GM12878 (cell line): Measurements from ENCODE around the gene CLSTN2. TPM values are rescaled to one million over a fixed set of nuclear protein-coding genes. Genes with fewer than 3 reads are reported as not detected.

Experiments
- ATAC-seq: fragments of 200-7000 bp; cut with Tn5 transposase; 3 replicates; pipeline ENCODE4 v1.9.1; 2020; ENCODE audit warnings: mild to moderate bottlenecking, moderate library complexity
- BruUV-seq: library from RNA; stranded (reverse); fragments of 400-500 nt; replicated peaks from 2 replicates; lab custom pipeline; 2021; lab: Mats Ljungman, UMichigan
- CTCF ChIA-PET: fragments of 300-600 bp; sonication (Branson Sonifier 250); formaldehyde crosslinking; extraction: SDS; loops from one replicate; lab custom pipeline; 2021; ENCODE audit warnings: inconsistent platforms; lab: Yijun Ruan, JAX
- POLR2A ChIA-PET: fragments of 350-600 bp; formaldehyde crosslinking; extraction: SDS; loops from one replicate; lab custom pipeline; 2021; ENCODE audit warnings: inconsistent platforms; lab: Charles Lee
- RAD21 ChIA-PET: fragments of 300-600 bp; sonication (Branson Sonifier 250); formaldehyde crosslinking; loops from one replicate; lab custom pipeline; 2023; ENCODE audit warnings: antibody characterized with exemption; ENCODE audit not compliant: unreplicated experiment; lab: Charles Lee
- SMC1A ChIA-PET: fragments of 300-600 bp; sonication (Branson Sonifier 250); formaldehyde crosslinking; loops from one replicate; lab custom pipeline; 2023; ENCODE audit not compliant: unreplicated experiment, uncharacterized antibody; lab: Charles Lee
- DNase-seq: peaks from one replicate; pipeline ENCODE4 v3.0.0-alpha.2; 2011; ENCODE audit warnings: low read depth, low spot score
- FAIRE-seq: peaks from 3 replicates; lab custom pipeline; 2011; peaks lifted over from hg19 to GRCh38; lab: Jason Lieb, UNC
- H2AFZ ChIP-seq: 2 replicates; pipeline ENCODE4 v1.6.0; 2011; ENCODE audit warnings: low read depth, low read length, control low read depth; ENCODE audit not compliant: control insufficient read depth
- H3K27ac ChIP-seq: 2 replicates; pipeline ENCODE4 v1.5.1; 2011; ENCODE audit warnings: control low read depth; ENCODE audit not compliant: control insufficient read depth, insufficient read depth
- H3K27me3 ChIP-seq, 2 experiments: replicated peaks in 1 of 2; 2 replicates each; pipeline versions ENCODE4 v1.6.0 to v1.6.1; 2011; ENCODE audit warnings: low read length in 1 of 2; ENCODE audit not compliant: control insufficient read depth in 2 of 2, insufficient read depth in 2 of 2
- H3K36me3 ChIP-seq, 2 experiments: 2 replicates each; pipeline ENCODE4 v1.5.1; 2011; ENCODE audit warnings: low read length in 1 of 2; ENCODE audit not compliant: control insufficient read depth in 2 of 2, insufficient read depth in 2 of 2
- H3K4me1 ChIP-seq: 2 replicates; pipeline ENCODE4 v1.6.1; 2011; ENCODE audit warnings: mild to moderate bottlenecking, low read length, moderate library complexity, mixed read lengths; ENCODE audit not compliant: control insufficient read depth, insufficient read depth
- H3K4me2 ChIP-seq: 2 replicates; pipeline ENCODE4 v1.6.0; 2011; ENCODE audit warnings: control low read depth; ENCODE audit not compliant: control insufficient read depth, insufficient read depth
- H3K4me3 ChIP-seq: fragments of 200-600 bp; sonication (generic); 2 replicates; pipeline ENCODE4 v1.5.1; 2016
- H3K79me2 ChIP-seq: 2 replicates; pipeline ENCODE4 v1.6.0; 2011; ENCODE audit warnings: low read length; ENCODE audit not compliant: control insufficient read depth, insufficient read depth
- H3K9ac ChIP-seq: 2 replicates; pipeline ENCODE4 v1.8.0; 2011; ENCODE audit warnings: low read length, control low read depth, mixed read lengths; ENCODE audit not compliant: control insufficient read depth, insufficient read depth
- H3K9me3 ChIP-seq: replicated peaks from 3 replicates; pipeline ENCODE4 v1.5.1; 2011; ENCODE audit warnings: mild to moderate bottlenecking, low read length; ENCODE audit not compliant: control insufficient read depth, insufficient read depth
- H4K20me1 ChIP-seq: 2 replicates; pipeline ENCODE4 v1.6.0; 2011; ENCODE audit not compliant: control insufficient read depth, insufficient read depth
- BRCA1 ChIP-seq: IDR thresholded peaks from 2 replicates; pipeline ENCODE4 v1.6.1; 2011; ENCODE audit warnings: low read depth, low read length, improper control_type of control experiment
- FOS ChIP-seq: IDR thresholded peaks from 3 replicates; pipeline ENCODE4 v1.6.1; 2011; ENCODE audit warnings: borderline replicate concordance; ENCODE audit not compliant: insufficient read length; ENCODE audit errors: extremely low read depth
- NFIC ChIP-seq: IDR thresholded peaks from 2 replicates; pipeline ENCODE4 v1.6.1; 2012; ENCODE audit warnings: low read depth, mild to moderate bottlenecking, inconsistent platforms, low read length, moderate library complexity
- REST ChIP-seq: IDR thresholded peaks from 2 replicates; pipeline ENCODE4 v1.6.1; 2012; ENCODE audit warnings: mild to moderate bottlenecking, low read depth, low read length
- SIX5 ChIP-seq: IDR thresholded peaks from 2 replicates; pipeline ENCODE4 v1.6.1; 2011; ENCODE audit warnings: mild to moderate bottlenecking, low read depth, low read length, moderate library complexity; ENCODE audit not compliant: severe bottlenecking
- SMAD5 ChIP-seq: IDR thresholded peaks from 2 replicates; pipeline ENCODE4 v1.6.1; 2016; ENCODE audit warnings: antibody characterized with exemption, low read depth
- SMARCA5 ChIP-seq: fragments of 450-650 bp; IDR thresholded peaks from 2 replicates; pipeline ENCODE4 v1.6.1; 2017; ENCODE audit warnings: mild to moderate bottlenecking
- WGBS: methylation state at CpG from one replicate; pipeline ENCODE4 v1.1.6; 2016; ENCODE audit warnings: low lambda C conversion rate; ENCODE audit not compliant: insufficient replicate concordance, insufficient coverage; ENCODE audit errors: missing lambda C conversion rate; 5-methylcytosine and 5-hydroxymethylcytosine counted together
- in situ Hi-C: fragments of 300-500 bp; cut with MboI; formaldehyde crosslinking; loops from 9 replicates; pipeline ENCODE4 v1.14.3; 2018; ENCODE audit warnings: mixed read lengths
- intact Hi-C: fragments of 100-400 bp; cut with micrococcal nuclease; formaldehyde crosslinking; loops from one replicate; pipeline ENCODE4 v1.14.2; 2022; ENCODE audit not compliant: unreplicated experiment
- polyA plus RNA-seq, 11 experiments: library from polyadenylated mRNA; depleted of rRNA in 4 of 11; unstranded in 6 of 11; stranded (reverse) in 5 of 11; fragments of >200 nt; fragmentation: Nextera tagmentation in 4 of 11; fragmentation: Illumina TruSeq in 1 of 11; extraction: Ambion mirVana in 4 of 11; extraction: Trizol in 1 of 11; gene quantifications; 1 replicate in 1 of 11; 2 replicates in 10 of 11; pipeline versions ENCODE4 v1.2.1 to v1.2.3, GENCODE V29; 2011 to 2016; ENCODE audit warnings: inconsistent platforms in 2 of 11, missing spikeins in 2 of 11, low read depth in 1 of 11
- total RNA-seq, 4 experiments: library from RNA; depleted of rRNA in 3 of 4; stranded (reverse); fragments of >200 nt in 3 of 4; fragmentation: Illumina TruSeq in 1 of 4; extraction: Trizol in 1 of 4; gene quantifications; 2 replicates each; pipeline versions ENCODE4 v1.2.1 to v1.2.3, GENCODE V29; 2013 to 2021

The CLSTN2 gene
- total and polyA plus RNA-seq, 10 of the 15 experiments (the other 5 are each of a cell fraction or from before 2014, with no cell fraction given) = under 0.01 to 0.10 (median under 0.01) TPM; not detected in 5

- POLR2A ChIA-PET = no interaction called here
- H3K4me2 ChIP-seq = no peak overlapping the region
- H4K20me1 ChIP-seq = no peaks in the 10 kb centered on the region
- BruUV-seq = no TSS peak
- no peak overlapping the region for H3K27ac ChIP-seq
- H2AFZ ChIP-seq = no peak overlapping the region
- no peak overlapping the region for H3K4me3 ChIP-seq
- H3K9ac ChIP-seq = no peak overlapping the region
- H3K27me3 ChIP-seq = no peaks in the 10 kb centered on the region
- no peaks in the 10 kb centered on the region for H3K4me1 ChIP-seq
- H3K9me3 ChIP-seq = no peaks in the 10 kb centered on the region
- RAD21 ChIA-PET = no interaction called here
- ATAC-seq (no peak), DNase-seq (no peak), FAIRE-seq (no peak)
- 23% methylated on average over 2 of the region's 2 CpGs for WGBS
- intact Hi-C loops (no loop called here), in situ Hi-C loops (loop anchor here (25.0 kb wide), 2 partner anchors 592 to 717 kb away; no protein-coding TSS in a partner anchor)
- no peak for TF ChIP-seq REST
- no peak for TF ChIP-seq SMARCA5
- TF ChIP-seq BRCA1 = no peak
- no peak for TF ChIP-seq SIX5
- TF ChIP-seq FOS = no peak
- TF ChIP-seq SMAD5 = no peak
- no peak for TF ChIP-seq NFIC
- no peaks in the 10 kb centered on the region for H3K36me3 ChIP-seq
- H3K79me2 ChIP-seq = no peaks in the 10 kb centered on the region
- SMC1A ChIA-PET = interaction anchor here (1.0 to 2.1 kb wide), 2 partner anchors 24 to 59 kb away, joined by 3 to 8 read pairs; no protein-coding TSS in a partner anchor
- CTCF ChIA-PET = interaction anchor here (0.7 to 1.2 kb wide), 2 partner anchors 71 to 434 kb away, joined by 3 read pairs; no protein-coding TSS in a partner anchor
These were observed 210.5 kb downstream of the CLSTN2 start for GRCh38 chr3:140145528-140145927.
